ENCODE results near the gene CENPQ. TPM values are rescaled to one million over a fixed set of nuclear protein-coding genes. Genes with fewer than 3 reads are reported as not detected.
A peak's percentile ranks its signal among the peaks of the same experiment; 100 is the strongest.

Gene CENPQ
- total RNA-seq, 4 donors from 2014 or later = 2.4 to 6.1 (median 3.9) TPM

DNA sequence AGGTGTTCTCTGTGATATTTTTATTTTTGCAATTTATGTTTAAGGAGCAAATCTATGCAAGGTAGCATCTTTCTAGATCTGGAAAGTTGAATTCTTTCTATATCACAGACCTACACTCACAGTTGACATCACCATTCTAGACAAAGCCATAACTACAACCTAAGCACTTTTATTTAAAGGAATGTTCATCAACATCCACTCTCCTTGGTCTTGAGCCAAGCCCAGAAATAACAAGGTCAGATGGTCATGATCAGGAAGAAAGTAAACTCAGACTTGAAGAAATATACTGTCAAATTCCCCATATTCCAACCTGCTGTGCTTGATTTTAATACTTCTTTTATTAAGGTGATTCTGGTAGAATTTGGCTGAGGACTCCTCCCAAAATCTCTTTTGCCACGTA is 32.3 kb upstream of the CENPQ start:
- WGBS, 2 donors = 93 to 97% methylated on average over 1 of the region's 1 CpG
- H3K4me1 ChIP-seq = no peaks in the 10 kb centered on the region
- DNase-seq = no peak
- no peak overlapping the region for H3K4me3 ChIP-seq (replicated peaks in 1 of 3)
- TF ChIP-seq POLR2A (IDR thresholded peaks at IDR 0.05) = no peak
- TF ChIP-seq, protein P1, sequence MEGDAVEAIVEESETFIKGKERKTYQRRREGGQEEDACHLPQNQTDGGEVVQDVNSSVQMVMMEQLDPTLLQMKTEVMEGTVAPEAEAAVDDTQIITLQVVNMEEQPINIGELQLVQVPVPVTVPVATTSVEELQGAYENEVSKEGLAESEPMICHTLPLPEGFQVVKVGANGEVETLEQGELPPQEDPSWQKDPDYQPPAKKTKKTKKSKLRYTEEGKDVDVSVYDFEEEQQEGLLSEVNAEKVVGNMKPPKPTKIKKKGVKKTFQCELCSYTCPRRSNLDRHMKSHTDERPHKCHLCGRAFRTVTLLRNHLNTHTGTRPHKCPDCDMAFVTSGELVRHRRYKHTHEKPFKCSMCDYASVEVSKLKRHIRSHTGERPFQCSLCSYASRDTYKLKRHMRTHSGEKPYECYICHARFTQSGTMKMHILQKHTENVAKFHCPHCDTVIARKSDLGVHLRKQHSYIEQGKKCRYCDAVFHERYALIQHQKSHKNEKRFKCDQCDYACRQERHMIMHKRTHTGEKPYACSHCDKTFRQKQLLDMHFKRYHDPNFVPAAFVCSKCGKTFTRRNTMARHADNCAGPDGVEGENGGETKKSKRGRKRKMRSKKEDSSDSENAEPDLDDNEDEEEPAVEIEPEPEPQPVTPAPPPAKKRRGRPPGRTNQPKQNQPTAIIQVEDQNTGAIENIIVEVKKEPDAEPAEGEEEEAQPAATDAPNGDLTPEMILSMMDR (IDR thresholded peaks at IDR 0.05) = no peak
- no peak overlapping the region for H3K27ac ChIP-seq
- H3K36me3 ChIP-seq = peaks cover 16 to 29% of the 10 kb centered on the region in 2 donors
- intact Hi-C loops (cut with DNase I) = no loop called here
- no peaks in the 10 kb centered on the region for H3K27me3 ChIP-seq
- H3K9me3 ChIP-seq = no peaks in the 10 kb centered on the region

GRCh38 chr6:49453221-49453620 is 9.9 kb upstream of the CENPQ start:
- no peak for DNase-seq
- Histone ChIP-seq H3K36me3 (peaks cover 5 to 6% of the 10 kb centered on the region in 2 donors), H3K9me3 (no peaks in the 10 kb centered on the region), H3K27me3 (no peaks in the 10 kb centered on the region), H3K4me1 (no peaks in the 10 kb centered on the region), H3K4me3 (replicated peaks in 1 of 3) (no peak overlapping the region), H3K27ac (no peak overlapping the region)
- TF ChIP-seq, protein P1 (IDR thresholded peaks at IDR 0.05) = peak in 2 of 6 experiments; percentile 6 to 29
- TF ChIP-seq POLR2A (IDR thresholded peaks at IDR 0.05) = no peak
- WGBS, 2 donors = 86 to 87% methylated on average over 2 of the region's 2 CpGs
- intact Hi-C loops (cut with DNase I) = no loop called here

DNA sequence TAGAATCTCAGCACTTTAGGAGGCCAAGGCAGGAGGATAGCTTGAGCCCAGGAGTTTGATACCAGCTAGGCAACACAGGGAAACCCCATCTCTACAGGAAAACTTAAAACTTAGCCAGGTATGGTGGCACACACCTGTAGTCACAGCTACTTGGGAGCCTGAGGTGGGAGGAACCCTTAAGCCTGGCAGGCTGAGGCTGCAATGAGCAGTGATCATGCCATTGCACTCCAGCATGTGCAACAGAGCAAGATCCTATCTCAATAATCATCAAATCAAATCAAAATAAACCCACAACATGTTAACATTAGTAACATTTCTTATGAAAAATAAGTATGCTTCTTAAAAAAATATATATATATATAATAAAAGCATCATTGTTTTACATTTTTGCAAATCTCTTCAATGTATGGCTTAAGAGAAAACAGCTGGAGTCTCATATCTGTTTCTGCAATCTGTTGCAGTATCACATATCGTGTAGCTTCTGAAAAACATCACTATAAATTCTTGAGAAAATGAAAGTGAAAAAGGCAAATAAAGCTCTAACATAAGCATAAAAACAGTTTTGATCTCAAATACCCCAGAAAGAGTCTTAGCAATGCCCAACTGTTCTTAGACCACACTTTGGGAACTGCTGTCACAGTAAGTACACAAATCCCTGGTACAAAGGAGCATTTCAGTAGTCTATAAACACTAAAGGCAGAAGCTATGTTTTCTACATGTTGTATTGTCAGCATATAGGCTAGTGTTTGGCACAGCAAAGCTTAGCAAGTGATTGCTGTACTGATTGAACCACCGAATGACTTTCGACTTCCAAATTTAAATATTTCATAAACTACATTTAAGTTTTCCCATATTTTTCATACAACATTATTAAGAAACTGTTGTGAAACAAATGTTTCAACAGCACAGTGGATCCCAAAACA is 8.1 kb upstream of the CENPQ start:
- Histone ChIP-seq H3K9me3 (no peaks in the 10 kb centered on the region), H3K4me3 (replicated peaks in 1 of 3) (no peak overlapping the region), H3K27me3 (no peaks in the 10 kb centered on the region), H3K4me1 (no peaks in the 10 kb centered on the region), H3K36me3 (no peaks in the 10 kb centered on the region), H3K27ac (no peak overlapping the region)
- TF ChIP-seq, protein P1 (IDR thresholded peaks at IDR 0.05) = no peak
- no peak for TF ChIP-seq POLR2A (IDR thresholded peaks at IDR 0.05)
- intact Hi-C loops (cut with DNase I) = no loop called here
- WGBS, 2 donors = 96 to 99% methylated on average over 3 of the region's 3 CpGs
- DNase-seq = no peak

- Histone ChIP-seq H3K27ac (no peak overlapping the region), H3K4me1 (peaks cover 10 to 13% of the 10 kb centered on the region in 2 donors), H3K9me3 (no peaks in the 10 kb centered on the region), H3K36me3 (no peaks in the 10 kb centered on the region), H3K4me3 (replicated peaks in 1 of 3) (no peak overlapping the region), H3K27me3 (no peaks in the 10 kb centered on the region)
- WGBS, 2 donors = 91 to 92% methylated on average over 4 of the region's 4 CpGs
- DNase-seq = no peak
- TF ChIP-seq, protein P1 (IDR thresholded peaks at IDR 0.05) = no peak
- TF ChIP-seq POLR2A (IDR thresholded peaks at IDR 0.05) = no peak
- intact Hi-C loops (cut with DNase I) = no loop called here
These were observed 5.4 kb upstream of the CENPQ start for GRCh38 chr6:49457771-49458170.

GRCh38 chr6:49462071-49462470 is 1.1 kb upstream of the CENPQ start:
- Histone ChIP-seq H3K36me3 (no peaks in the 10 kb centered on the region), H3K27me3 (no peaks in the 10 kb centered on the region), H3K4me1 (peaks cover 18% of the 10 kb centered on the region in 2 donors), H3K27ac (no peak overlapping the region), H3K9me3 (no peaks in the 10 kb centered on the region), H3K4me3 (replicated peaks in 1 of 3) (peak overlapping the region in 2 of 3 donors; percentile 57 to 82)
- 31 to 42% methylated on average over 3 of the region's 3 CpGs for WGBS, 2 donors
- no peak for TF ChIP-seq POLR2A (IDR thresholded peaks at IDR 0.05)
- TF ChIP-seq, protein P1 (IDR thresholded peaks at IDR 0.05) = no peak
- DNase-seq = no peak
- intact Hi-C loops (cut with DNase I) = no loop called here
